Ecto neural progenitor cell (in vitro differentiated cells): ENCODE measurements around the gene KCTD21.
"Not testable (repeated sequence)": the region's sequence is repeated elsewhere in the genome, so short reads cannot be mapped to it uniquely, and the experiment has no call there.

Source experiments
- DNase-seq: peaks from one replicate; pipeline ENCODE4 v3.0.0-alpha.2; 2018; ENCODE audit warnings: low spot score

Gene KCTD21

GRCh38 chr11:78175862-78176261, 12.6 kb downstream of the KCTD21 start:
- not testable (repeated sequence) for DNase-seq

DNA sequence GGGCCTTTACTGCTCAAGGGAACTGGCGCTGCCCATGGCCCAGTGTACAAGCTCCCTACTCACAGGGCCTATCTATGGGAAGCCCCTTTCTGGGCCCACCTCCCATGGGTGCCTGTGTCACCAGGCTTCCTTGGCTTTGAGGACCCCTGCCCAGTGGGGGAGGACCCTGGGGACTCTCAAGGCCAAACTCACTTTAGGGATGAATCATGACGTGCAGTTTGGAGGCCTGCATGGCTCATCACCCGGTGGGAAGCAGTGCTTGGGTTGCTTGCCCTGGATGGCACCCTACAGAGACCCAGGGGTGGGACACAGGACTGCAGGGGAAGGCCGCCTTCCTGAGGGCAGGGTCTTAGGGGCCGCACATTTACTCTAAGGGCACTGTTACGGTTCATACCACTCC, 16.5 kb downstream of the KCTD21 start:
- no peak for DNase-seq

DNA sequence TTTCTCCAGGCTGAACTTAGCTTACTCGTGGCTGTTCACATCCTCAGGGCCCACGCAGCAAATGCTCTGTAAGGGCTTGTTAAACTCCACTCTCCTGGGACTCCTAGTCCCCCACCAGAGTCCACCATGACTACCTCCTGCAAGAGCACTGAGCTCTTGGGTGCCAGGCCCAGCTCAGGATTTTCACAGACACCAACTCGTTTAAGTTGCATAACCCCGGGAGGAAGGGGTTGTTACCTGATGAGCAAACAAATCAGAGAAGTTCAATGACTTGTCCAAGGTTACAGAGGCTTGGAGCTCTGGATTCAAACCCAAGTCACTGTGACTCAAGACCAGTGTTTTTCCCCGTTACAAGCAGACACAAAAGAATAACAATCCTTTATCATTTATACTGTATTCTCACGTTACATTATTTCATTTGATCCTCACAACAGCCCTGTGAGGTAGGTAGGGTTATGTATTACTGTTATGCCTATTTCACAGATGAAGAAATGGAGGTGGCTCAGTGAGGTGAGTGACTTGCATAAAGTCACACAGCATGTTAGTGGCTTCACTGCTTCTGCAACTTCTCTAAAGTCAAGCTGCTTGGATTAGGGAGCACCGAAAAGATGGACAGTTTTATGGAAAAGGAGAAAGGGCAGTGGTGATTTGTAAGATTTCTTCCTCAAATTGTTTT, 17.4 kb downstream of the KCTD21 start:
- DNase-seq = no peak

DNA sequence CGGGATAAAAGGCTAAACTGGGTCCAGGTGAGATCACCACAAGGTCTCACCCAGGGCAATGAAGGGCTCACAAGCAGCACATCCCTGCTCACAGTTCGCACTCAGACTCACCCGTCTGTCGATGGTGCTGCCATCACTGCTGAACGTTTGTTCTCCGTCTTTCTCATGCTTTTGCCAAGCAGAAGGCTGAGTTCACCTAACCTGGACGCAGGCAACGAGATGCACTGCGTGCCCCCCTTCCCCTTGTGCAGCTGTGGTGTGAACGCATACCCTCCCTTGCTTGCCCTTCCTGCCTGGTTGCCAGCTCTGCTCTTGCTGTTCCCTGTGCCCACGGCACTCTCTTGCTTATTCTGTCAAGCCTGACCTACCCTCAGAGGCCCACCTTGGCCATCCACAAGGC, 18.0 kb downstream of the KCTD21 start:
- no peak for DNase-seq

DNA sequence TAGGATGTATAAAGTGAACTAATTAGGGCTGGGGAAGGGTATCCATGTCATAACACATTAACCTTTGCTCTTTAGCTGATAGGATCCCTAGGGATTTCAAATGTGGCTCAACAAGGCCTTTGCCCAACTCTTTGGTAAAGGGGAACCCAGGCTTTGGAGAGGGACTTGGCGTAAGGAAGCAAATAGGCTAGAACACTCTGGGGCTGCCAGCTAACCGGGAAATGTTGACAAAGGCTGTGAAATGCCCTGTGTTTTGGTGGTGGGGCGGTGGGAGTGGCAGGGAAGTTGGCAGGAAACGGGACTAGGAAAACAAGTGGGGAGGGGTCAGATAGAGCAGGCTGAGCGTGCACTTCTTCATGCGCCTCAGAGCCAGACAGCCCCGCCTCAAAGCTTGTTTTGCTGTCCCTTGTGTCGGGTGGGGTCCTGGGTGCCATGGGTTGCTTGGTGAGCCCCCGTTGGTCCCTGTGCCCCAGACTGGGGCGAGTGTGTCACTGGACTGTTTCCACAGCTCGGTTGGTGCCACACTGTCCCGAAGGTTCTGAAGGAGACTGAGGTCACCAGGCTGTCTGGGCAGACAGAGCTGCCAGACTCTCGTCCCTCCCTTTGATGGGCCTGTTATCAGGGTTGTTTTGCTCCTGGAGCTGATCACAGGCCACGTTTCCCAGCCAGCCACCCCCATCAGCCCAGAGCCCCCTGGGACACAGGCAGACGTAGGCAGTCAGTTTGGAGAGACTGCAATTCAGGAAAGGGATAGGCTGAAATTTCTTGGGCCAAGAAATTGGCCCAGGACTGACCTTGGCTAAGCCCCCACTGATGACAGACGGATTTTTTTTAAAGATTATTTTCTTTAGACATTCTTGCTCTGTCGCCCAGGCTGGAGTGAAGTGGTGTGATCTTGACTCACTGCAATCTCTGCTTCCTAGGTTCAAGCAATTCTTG, 19.6 kb downstream of the KCTD21 start:
- no peak for DNase-seq

DNA sequence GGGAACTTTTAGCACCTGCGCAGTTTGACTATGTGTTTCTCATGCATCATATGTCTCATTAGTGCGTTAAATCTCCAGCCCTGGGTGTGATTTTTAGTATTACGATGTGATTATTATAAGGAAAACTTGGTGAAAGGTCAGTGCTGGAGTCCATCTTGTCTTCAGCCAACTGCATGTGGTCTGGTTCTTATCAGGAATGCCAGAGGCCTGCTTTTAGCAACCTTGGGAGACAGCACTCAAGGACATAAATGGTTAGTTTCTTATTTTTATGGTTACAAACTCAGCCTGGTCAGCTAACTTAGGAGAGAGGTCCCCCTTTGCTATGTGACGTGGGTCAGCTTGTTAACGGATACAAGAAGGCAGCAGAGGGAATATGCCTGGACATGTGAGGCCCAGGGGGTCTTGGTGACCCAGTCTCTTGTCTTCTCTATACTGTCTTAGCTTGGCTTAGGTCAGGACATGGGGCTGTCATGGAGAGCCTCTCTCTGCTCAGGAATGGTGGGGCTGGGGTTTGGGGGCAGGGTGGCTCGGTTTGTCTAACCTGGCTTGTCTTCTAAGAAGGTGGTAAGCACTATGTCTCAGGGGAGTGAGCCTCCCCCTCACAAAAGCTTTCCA, 21.5 kb downstream of the KCTD21 start:
- DNase-seq = no peak

GRCh38 chr11:78164471-78164870, 24.0 kb downstream of the KCTD21 start:
- no peak for DNase-seq

DNA sequence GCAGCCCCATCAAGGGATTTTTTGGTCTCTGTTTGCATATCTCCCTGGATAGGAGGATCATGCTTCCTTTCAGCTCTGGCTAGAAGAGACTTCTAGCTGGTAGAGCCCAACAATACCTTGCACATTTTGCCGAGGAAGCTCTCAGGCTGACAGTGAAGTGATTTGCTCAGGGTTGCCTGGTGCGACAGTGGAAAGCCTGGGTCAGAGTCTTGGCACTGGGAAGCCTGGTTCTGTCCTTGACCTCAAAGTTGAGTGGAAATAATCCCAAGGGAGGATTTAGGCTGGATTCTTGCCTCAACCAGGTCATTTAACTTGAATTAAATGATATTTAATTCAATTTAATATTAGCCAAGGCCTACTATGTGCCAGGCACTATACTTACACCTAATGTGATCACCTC, 24.6 kb downstream of the KCTD21 start:
- no peak for DNase-seq

GRCh38 chr11:78161962-78162371, 26.5 kb downstream of the KCTD21 start:
- no peak for DNase-seq

DNA sequence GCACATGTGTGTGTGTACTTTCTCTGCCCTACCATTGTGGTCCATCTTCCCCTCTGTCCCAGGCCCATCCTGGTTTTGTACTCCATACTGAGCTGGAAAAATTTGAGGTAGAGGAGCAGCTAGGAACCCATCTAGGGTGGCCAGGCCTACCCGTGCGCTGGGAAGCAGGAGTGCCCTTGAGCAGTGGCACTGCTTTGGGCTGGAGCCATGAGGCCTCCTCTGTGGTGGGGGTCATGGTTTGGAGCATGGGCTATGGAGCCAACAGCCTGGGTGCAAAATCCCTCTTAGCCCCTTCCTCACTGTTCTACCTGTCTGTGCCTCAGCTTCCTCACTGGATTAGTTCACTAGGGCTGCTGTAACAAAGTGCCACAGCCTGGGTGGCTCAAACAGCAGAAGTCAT, 27.1 kb downstream of the KCTD21 start:
- DNase-seq = no peak

DNA sequence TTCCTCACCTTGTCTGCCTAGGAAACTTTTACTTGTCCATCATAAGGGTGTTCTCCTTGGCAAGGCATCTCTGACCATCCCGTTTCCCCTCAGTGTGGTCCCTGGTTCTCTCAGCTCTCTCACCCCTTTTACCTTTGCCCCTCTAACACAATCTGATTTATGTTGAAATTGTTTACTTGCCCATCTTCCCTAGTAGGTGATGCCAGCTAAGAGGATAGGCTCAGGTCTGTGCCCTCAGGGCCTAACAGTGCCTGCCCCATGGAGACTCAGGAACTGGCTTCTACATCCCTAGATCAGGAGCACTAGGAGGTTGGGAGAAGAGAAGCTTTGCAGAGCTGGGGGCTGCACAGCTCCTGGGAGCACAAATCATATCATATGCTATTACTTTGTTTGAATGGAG, 27.9 kb downstream of the KCTD21 start:
- DNase-seq = no peak

- no peak for DNase-seq
These were observed 29.3 kb downstream of the KCTD21 start for GRCh38 chr11:78158987-78159652.

GRCh38 chr11:78156127-78156844, 32.1 kb downstream of the KCTD21 start:
- DNase-seq = no peak

GRCh38 chr11:78151804-78152203, 36.6 kb downstream of the KCTD21 start:
- no peak for DNase-seq

GRCh38 chr11:78150754-78151153, 37.7 kb downstream of the KCTD21 start:
- DNase-seq = no peak

DNA sequence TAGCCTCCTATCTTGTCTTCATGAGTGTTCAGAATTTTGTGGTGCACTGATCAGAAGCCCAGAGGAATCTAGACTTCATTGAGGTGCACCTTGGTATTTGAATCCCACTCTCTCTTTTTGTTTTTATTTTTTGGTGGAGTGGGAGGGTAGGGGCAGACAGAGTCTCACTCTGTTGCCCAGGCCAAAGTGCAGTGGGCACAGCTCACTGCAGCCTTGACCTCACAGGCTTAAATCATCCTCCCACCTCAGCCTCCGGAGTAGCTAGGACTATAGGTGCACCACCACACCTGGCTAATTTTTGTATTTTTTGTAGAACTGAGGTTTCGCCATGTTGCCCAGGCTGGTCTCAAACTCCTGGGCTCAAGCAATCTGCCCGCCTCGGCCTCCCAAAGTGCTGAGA, 38.1 kb downstream of the KCTD21 start:
- DNase-seq = no peak

DNA sequence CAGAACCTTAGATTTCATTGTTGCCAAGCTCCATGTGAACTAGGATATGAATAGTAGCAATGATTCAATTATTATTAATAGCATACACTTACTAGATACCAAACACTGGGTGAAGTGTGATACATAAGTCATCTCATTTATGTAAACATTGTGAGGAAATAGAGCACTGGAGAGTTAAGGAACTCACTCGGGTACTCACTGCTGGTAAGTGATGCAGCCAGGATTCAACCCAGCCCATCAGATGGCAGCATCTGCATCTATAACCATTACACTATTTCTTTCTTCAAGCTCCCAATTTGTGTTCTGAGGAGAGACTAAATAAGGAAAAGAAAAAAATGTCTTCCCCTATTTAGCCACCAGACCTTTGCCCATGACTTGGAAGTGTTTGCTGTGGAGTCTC, 38.8 kb downstream of the KCTD21 start:
- DNase-seq = no peak

GRCh38 chr11:78147807-78148206, 40.6 kb downstream of the KCTD21 start:
- DNase-seq = no peak

DNA sequence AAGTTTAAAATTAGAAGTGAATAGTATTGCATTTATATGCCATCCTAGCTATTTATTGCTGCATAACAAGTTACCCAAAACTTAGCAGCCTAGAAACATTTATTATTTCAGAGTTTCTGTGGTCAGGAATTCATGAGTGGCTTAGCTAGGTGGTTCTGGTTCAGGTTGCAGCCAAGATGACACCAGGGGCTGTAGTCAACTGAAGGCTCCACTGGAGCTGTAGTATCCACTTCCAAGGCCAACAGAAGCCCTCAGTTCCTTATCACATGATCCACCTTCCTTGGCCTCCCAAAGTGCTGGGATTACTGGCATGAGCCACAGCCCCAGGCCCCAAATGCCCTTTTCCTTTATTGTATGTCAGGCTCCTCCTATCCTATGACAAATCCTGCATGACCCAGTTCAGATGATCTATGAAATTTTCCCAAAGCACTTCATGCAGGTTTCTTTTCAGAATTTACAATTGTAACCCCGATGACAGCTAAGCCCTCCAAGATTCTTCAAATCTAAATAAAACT, 42.9 kb downstream of the KCTD21 start:
- no peak for DNase-seq

GRCh38 chr11:78140392-78141077, 47.9 kb downstream of the KCTD21 start:
- DNase-seq = no peak
